PC-9 (cell line): Measurements from ENCODE around the gene MAPT.

ENCODE experiments used
- CTCF ChIP-seq: fragments of 200-600 bp; sonication (generic); conservative IDR thresholded peaks from 2 replicates; pipeline ENCODE4 v1.6.1; 2017; ENCODE audit warnings: mixed run types, antibody characterized with exemption, mild to moderate bottlenecking, moderate library complexity
- EZH2 ChIP-seq: fragments of 200-600 bp; sonication (generic); IDR thresholded peaks from 2 replicates; pipeline ENCODE4 v1.8.0; 2017; ENCODE audit warnings: antibody characterized with exemption, low read depth

GRCh38 chr17:46028981-46029565 is 134.7 kb downstream of the MAPT start:
- TF ChIP-seq CTCF (no peak), EZH2 (no peak)
